Activated T-cell treated with anti-CD3 and anti-CD28 coated beads for 24 hours (primary cell): ENCODE results near the gene ANO6.
"Not testable (repeated sequence)": the region's sequence is repeated elsewhere in the genome, so short reads cannot be mapped to it uniquely, and the experiment has no call there.

ENCODE experiments used
- DNase-seq: peaks from one replicate; pipeline ENCODE4 v3.0.0-alpha.2; 2020; ENCODE audit warnings: low read depth

The ANO6 gene

GRCh38 chr12:45348311-45348710, 132.4 kb downstream of the ANO6 start:
- no peak for DNase-seq

GRCh38 chr12:45348986-45349385, 133.1 kb downstream of the ANO6 start:
- DNase-seq, result no peak

- DNase-seq, result no peak
Measured at GRCh38 chr12:45349916-45350315, 134.0 kb downstream of the ANO6 start.

- no peak for DNase-seq
Measured at GRCh38 chr12:45350861-45351260, 135.0 kb downstream of the ANO6 start.

- no peak for DNase-seq
Measured at GRCh38 chr12:45351921-45352670, 136.2 kb downstream of the ANO6 start.

- no peak for DNase-seq
Measured at GRCh38 chr12:45353944-45354343, 138.0 kb downstream of the ANO6 start.

GRCh38 chr12:45354399-45354798, 138.5 kb downstream of the ANO6 start:
- DNase-seq, result no peak

- no peak for DNase-seq
Measured at GRCh38 chr12:45355730-45356129, 139.8 kb downstream of the ANO6 start.

- no peak for DNase-seq
Measured at GRCh38 chr12:45356822-45357538, 141.1 kb downstream of the ANO6 start.

GRCh38 chr12:45357539-45358417, 141.9 kb downstream of the ANO6 start:
- no peak for DNase-seq

- DNase-seq, result no peak
Measured at GRCh38 chr12:45362291-45362690, 146.4 kb downstream of the ANO6 start.

- no peak for DNase-seq
Measured at GRCh38 chr12:45363903-45364302, 148.0 kb downstream of the ANO6 start.

GRCh38 chr12:45368841-45369489, 153.1 kb downstream of the ANO6 start:
- DNase-seq, result no peak

GRCh38 chr12:45377815-45378214, 161.9 kb downstream of the ANO6 start:
- no peak for DNase-seq

GRCh38 chr12:45379261-45379660, 163.4 kb downstream of the ANO6 start:
- no peak for DNase-seq

GRCh38 chr12:45381351-45381750, 165.5 kb downstream of the ANO6 start:
- DNase-seq, result no peak

- DNase-seq, result no peak
Measured at GRCh38 chr12:45388545-45388944, 172.7 kb downstream of the ANO6 start.

- DNase-seq, result no peak
Measured at GRCh38 chr12:45389426-45389825, 173.5 kb downstream of the ANO6 start.

- DNase-seq, result not testable (repeated sequence)
Measured at GRCh38 chr12:45397499-45397898, 181.6 kb downstream of the ANO6 start.

GRCh38 chr12:45398552-45398951, 182.7 kb downstream of the ANO6 start:
- no peak for DNase-seq

- DNase-seq, result no peak
Measured at GRCh38 chr12:45400991-45401390, 185.1 kb downstream of the ANO6 start.

- no peak for DNase-seq
Measured at GRCh38 chr12:45402288-45402687, 186.4 kb downstream of the ANO6 start.
